Spleen (tissue), 7 donors: Measurements from ENCODE around the gene LHFPL3.

Experiments
- CTCF ChIP-seq, 11 experiments: fragments of 200-600 bp in 7 of 11; fragments of 450-650 bp in 4 of 11; sonication (generic) in 4 of 11; IDR thresholded peaks in 8 of 11; conservative IDR thresholded peaks in 3 of 11; 1 replicate in 7 of 11; 2 replicates in 4 of 11; pipeline versions ENCODE4 v1.4.0 to v1.8.0; 2016 to 2021; ENCODE audit warnings: antibody characterized with exemption in 11 of 11, inconsistent platforms in 4 of 11, mild to moderate bottlenecking in 1 of 11
- POLR2A ChIP-seq, 3 donors: fragments of 450-650 bp; IDR thresholded peaks; one replicate each; pipeline ENCODE4 v1.5.1; 2017; ENCODE audit warnings: antibody characterized with exemption in 3 of 3, mild to moderate bottlenecking in 1 of 3
- POLR2AphosphoS5 ChIP-seq, 3 donors: sonication (generic); formaldehyde crosslinking; IDR thresholded peaks; one replicate each; pipeline ENCODE4 v1.5.1; 2017; ENCODE audit warnings: antibody characterized with exemption in 3 of 3
- donor health status: DM: no; HTN: no; CAD: no; lungs with moderate emphysema.
- donor health status: DM: no; HTN: no; CAD: no.
- donor health status: DM: no; HTN: no; CAD: no.

- TF ChIP-seq POLR2A (IDR thresholded peaks at IDR 0.05) = no peak
- no peak for TF ChIP-seq CTCF (IDR thresholded peaks at IDR 0.05 in 8 of 11, conservative IDR thresholded peaks at IDR 0.05 in 3 of 11)
- TF ChIP-seq POLR2AphosphoS5 (IDR thresholded peaks at IDR 0.05) = no peak
Observed at GRCh38 chr7:104946338-104946737, 617.9 kb downstream of the LHFPL3 start.
